GM12865 (cell line): Measurements from ENCODE around the gene DYNC1H1.

ENCODE experiments used
- DNase-seq: peaks from one replicate; pipeline ENCODE4 v3.0.0; 2010; ENCODE audit warnings: low read depth
- H3K4me3 ChIP-seq: 2 replicates; pipeline ENCODE4 v1.5.1; 2011; ENCODE audit warnings: mild to moderate bottlenecking, low read depth, low read length, control low read depth
- TF ChIP-seq, protein P1 (sequence below): IDR thresholded peaks from 2 replicates; pipeline ENCODE4 v1.5.1; 2011; ENCODE audit warnings: low read length, control low read depth, low read depth, inconsistent platforms; ENCODE audit not compliant: insufficient read depth; ENCODE audit errors: missing control alignments

Gene DYNC1H1

GRCh38 chr14:102049258-102050025 lies 85.1 kb downstream of the DYNC1H1 start:
- no peak overlapping the region for H3K4me3 ChIP-seq
- TF ChIP-seq, protein P1, sequence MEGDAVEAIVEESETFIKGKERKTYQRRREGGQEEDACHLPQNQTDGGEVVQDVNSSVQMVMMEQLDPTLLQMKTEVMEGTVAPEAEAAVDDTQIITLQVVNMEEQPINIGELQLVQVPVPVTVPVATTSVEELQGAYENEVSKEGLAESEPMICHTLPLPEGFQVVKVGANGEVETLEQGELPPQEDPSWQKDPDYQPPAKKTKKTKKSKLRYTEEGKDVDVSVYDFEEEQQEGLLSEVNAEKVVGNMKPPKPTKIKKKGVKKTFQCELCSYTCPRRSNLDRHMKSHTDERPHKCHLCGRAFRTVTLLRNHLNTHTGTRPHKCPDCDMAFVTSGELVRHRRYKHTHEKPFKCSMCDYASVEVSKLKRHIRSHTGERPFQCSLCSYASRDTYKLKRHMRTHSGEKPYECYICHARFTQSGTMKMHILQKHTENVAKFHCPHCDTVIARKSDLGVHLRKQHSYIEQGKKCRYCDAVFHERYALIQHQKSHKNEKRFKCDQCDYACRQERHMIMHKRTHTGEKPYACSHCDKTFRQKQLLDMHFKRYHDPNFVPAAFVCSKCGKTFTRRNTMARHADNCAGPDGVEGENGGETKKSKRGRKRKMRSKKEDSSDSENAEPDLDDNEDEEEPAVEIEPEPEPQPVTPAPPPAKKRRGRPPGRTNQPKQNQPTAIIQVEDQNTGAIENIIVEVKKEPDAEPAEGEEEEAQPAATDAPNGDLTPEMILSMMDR: no peak
- no peak for DNase-seq

- no peak for DNase-seq
- H3K4me3 ChIP-seq: no peak overlapping the region
- TF ChIP-seq, protein P1: no peak
Measured at GRCh38 chr14:102050026-102050405, 85.6 kb downstream of the DYNC1H1 start.

DNA sequence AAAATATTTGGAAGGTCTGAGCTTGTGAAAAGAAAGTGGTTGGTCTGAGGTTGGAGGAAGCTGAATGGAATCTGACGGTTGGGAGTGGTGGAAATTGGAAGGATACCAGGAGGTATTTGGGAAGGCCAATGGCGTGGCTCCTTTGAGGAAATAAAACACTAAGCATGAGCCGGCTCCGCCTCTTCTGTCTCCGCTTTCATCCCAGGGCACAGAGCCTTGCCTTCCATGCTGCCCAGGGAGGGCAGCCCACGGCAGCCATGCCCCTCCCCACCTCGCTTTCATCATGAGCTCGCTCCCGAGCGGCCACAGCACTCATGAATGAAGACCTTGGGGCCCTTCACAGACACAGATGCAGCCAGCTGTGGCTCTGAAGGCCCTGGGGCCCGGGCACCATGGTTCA lies 86.3 kb downstream of the DYNC1H1 start:
- no peak for DNase-seq
- TF ChIP-seq, protein P1: no peak
- H3K4me3 ChIP-seq: no peak overlapping the region

GRCh38 chr14:102052522-102052921 lies 88.1 kb downstream of the DYNC1H1 start:
- H3K4me3 ChIP-seq: no peak overlapping the region
- TF ChIP-seq, protein P1: no peak

DNA sequence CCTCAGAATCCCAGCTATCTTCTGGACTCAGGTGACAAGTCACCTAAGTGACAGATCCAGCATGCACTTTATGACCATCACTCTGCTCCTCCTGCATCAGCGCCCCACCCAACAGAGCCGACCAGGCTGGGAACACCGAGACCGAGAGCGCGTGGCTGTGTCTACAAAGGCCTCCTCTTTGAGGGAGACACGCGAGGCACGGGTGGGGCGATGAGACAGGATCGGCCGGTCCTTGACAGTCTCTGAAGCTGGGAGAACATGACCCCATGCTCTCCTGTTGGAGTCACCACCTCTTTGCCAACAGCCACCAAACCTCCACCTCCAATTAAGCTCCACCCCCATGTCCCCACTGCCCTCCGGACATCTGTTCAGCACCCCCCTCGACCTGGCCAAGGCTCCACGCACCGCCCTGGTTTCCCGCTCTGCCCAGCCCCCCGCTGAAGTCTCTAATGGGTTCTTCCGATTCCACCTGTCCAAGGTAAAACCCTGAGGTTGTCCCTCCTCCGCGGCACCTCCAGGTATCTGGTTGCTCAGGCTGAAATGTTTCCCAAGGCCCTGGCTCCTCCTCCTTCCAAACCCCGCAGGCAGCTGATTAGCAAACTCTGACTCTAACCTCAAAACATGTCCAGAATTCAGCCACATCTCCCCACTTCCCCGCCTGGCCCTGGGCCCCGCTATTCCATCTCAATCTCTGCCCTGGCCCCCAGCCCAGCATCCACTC lies 91.0 kb downstream of the DYNC1H1 start:
- no peak for DNase-seq
- no peak overlapping the region for H3K4me3 ChIP-seq
- TF ChIP-seq, protein P1: no peak

More at GRCh38 chr14:102052522-102052921, 88.1 kb downstream of the DYNC1H1 start:
- no peak for DNase-seq

DNA sequence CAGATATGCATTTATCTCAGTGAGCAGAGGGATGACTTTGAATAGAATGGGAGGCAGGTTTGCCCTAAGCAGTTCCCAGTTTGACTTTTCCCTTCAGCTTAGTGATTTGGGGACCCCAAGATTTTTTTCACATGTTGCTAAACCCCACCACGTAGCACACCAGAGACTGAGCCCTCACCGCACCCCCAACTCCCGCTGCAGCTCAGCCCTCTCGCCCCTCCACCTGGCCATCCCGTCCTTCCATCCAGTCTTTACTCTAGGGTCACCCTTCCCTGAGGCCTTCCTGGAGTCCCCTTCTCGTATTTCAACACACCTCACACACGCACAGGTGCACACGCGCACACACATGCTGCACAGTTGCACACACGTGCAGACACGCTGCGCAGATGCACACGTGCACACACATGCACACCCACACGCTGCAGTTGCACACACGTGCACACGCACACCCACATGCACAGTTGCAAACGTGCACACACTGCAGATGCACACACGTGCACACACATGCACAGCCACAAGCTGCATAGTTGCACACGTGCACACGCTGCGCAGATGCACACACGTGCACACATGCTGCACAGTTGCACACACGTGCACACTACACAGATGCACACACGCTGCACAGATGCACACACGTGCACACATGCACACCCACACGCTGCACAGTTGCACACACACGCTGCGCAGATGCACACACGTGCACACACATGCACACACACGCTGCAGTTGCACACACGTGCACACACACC lies 92.5 kb downstream of the DYNC1H1 start:
- no peak for DNase-seq
- H3K4me3 ChIP-seq: no peak overlapping the region
- TF ChIP-seq, protein P1: no peak
